ENCODE results near the gene MSMB. TPM values are rescaled to one million over a fixed set of nuclear protein-coding genes. Genes with fewer than 3 reads are reported as not detected.
A peak's percentile ranks its signal among the peaks of the same experiment; 100 is the strongest.
"Not testable (repeated sequence)": the region's sequence is repeated elsewhere in the genome, so short reads cannot be mapped to it uniquely, and the experiment has no call there.

Gene MSMB
- total and polyA plus RNA-seq, 5 donors from 2014 or later: not detected

DNA sequence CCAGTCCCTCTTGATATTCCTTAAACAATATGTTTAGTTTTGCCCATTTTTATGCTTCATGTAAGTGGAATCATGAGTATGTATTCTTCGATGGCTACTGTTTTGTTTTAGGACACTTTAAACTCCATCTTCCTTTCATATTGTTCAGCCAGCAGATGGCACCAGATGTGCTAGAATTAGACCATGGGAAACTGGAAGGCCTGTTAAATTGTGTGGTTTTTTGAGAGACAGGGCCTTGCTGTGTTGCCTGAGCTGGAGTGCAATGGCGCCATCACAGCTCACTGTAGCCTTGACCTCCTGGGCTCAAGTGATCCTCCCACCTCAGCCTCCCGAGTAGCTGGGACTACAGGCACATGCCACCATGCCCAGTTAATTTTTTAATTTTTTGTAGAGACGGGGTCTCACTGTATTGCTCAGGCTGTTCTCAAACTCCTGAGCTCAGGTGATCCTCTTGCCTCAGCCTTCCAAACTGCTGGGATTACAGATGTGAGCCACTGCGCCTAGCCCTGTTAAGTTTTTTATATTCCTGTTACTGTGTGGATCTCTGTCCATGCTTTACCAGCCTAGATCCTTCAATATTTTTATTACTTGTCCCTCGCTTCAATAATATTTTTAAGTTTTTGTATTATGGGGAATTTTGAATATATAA is 62.4 kb downstream of the MSMB start:
- not testable (repeated sequence) for H3K27ac ChIP-seq (ENCODE audit: insufficient read depth, low read length, poor library complexity, severe bottlenecking); H3K4me3 Mint-ChIP-seq; H3K4me1 ChIP-seq (ENCODE audit: control insufficient read depth, insufficient read depth, low read length, poor library complexity, severe bottlenecking); H3K9me3 Mint-ChIP-seq; H3K27me3 ChIP-seq (ENCODE audit: control insufficient read depth, insufficient read depth, low read length); H3K9me3 ChIP-seq (ENCODE audit: control insufficient read depth in 2 of 2, low read length in 2 of 2); H3K27me3 Mint-ChIP-seq; H3K36me3 Mint-ChIP-seq; H3K4me3 ChIP-seq (ENCODE audit: low read depth, low read length); H3K4me1 Mint-ChIP-seq
- peak overlapping the region in 1 of 3 donors; percentile 28 for H3K27ac Mint-ChIP-seq
- H3K36me3 ChIP-seq (ENCODE audit: control insufficient read depth, insufficient read depth, low read length): peaks cover 12% of the 10 kb centered on the region
- ATAC-seq (ENCODE audit: low read depth in 2 of 2) (peak in 1 of 2 donors; percentile 42), DNase-seq (peak; percentile 30 to 60 (median 52))

Other genes with a start within 250 kb of the MSMB start
- gene AGAP4, start 198.8 kb downstream of the MSMB start, total RNA-seq: 24.8 TPM
- 1 to 10 TPM in 2 of 4 donors, under 1 TPM in 1, not detected in 1; 0.88 to 1.6 (median 1.1) TPM for gene AGAP4, start 198.8 kb downstream of the MSMB start, polyA plus RNA-seq
- 32.1 TPM for gene TIMM23, start 73.8 kb downstream of the MSMB start, total RNA-seq
- gene TIMM23, start 73.8 kb downstream of the MSMB start, polyA plus RNA-seq: 10 to 100 TPM; 73.9 to 90.1 (median 76.0) TPM
- gene NCOA4, start 15.6 kb downstream of the MSMB start, total RNA-seq: 69.1 TPM
- gene NCOA4, start 15.6 kb downstream of the MSMB start, polyA plus RNA-seq: 100 to 1,000 TPM; 163 to 202 (median 181) TPM
- gene ANTXRL, start 240.7 kb upstream of the MSMB start, total RNA-seq: not detected
- gene ANTXRL, start 240.7 kb upstream of the MSMB start, polyA plus RNA-seq: under 1 TPM in 1 of 4 donors, not detected in 3; 0.72 TPM

All from CD4-positive, CD25-positive, alpha-beta regulatory T cell (primary cell).